Measurements from ENCODE around the gene DIP2B.

DNA sequence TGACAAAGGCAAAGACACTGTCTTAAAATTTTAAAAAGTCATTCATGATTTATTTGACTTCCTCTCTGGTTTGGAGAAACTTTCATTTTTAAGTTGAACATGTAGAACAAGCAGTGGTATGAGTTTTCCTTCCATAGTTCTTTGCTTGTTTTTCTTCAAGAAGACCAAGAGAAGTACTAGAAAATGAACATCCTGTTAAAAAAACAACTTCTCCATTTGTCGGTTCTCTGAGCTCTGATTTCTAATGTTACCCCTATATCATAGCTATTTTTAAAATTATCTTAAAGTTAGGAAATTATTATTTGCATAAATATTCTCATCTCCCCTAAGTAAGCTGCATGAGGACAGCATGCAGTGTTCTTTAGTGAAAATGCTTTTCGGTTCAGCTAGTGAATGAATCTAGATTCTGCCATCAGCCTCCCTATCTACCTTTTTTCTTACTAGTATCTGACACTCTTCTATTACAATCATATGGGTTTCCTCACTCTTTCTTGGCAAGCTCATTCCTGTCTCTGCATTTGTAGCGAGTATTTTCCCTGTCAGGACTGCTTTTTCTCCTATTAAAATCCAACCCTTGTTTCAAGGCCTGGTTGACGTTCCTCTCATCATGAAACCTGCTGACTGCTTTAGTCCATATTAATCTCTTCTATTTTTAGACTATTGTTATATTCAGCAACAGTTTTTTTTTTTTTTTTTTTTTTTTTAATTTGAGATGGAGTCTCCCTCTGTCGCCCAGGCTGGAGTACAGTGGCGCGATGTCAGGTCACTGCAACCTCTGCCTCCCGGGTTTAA, 15.8 kb downstream of the DIP2B start:
- TF ChIP-seq, protein P1, sequence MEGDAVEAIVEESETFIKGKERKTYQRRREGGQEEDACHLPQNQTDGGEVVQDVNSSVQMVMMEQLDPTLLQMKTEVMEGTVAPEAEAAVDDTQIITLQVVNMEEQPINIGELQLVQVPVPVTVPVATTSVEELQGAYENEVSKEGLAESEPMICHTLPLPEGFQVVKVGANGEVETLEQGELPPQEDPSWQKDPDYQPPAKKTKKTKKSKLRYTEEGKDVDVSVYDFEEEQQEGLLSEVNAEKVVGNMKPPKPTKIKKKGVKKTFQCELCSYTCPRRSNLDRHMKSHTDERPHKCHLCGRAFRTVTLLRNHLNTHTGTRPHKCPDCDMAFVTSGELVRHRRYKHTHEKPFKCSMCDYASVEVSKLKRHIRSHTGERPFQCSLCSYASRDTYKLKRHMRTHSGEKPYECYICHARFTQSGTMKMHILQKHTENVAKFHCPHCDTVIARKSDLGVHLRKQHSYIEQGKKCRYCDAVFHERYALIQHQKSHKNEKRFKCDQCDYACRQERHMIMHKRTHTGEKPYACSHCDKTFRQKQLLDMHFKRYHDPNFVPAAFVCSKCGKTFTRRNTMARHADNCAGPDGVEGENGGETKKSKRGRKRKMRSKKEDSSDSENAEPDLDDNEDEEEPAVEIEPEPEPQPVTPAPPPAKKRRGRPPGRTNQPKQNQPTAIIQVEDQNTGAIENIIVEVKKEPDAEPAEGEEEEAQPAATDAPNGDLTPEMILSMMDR (IDR thresholded peaks at IDR 0.05): no peak
- TF ChIP-seq FOXJ3 (CRISPR knock-in tag; IDR thresholded peaks at IDR 0.05; ENCODE audit: borderline replicate concordance) (no peak), GABPB1 (CRISPR knock-in tag; IDR thresholded peaks at IDR 0.05) (no peak), IRF2 (CRISPR knock-in tag; IDR thresholded peaks at IDR 0.05; ENCODE audit: borderline replicate concordance, low read depth) (no peak)
- TF ChIP-seq, protein P2, sequence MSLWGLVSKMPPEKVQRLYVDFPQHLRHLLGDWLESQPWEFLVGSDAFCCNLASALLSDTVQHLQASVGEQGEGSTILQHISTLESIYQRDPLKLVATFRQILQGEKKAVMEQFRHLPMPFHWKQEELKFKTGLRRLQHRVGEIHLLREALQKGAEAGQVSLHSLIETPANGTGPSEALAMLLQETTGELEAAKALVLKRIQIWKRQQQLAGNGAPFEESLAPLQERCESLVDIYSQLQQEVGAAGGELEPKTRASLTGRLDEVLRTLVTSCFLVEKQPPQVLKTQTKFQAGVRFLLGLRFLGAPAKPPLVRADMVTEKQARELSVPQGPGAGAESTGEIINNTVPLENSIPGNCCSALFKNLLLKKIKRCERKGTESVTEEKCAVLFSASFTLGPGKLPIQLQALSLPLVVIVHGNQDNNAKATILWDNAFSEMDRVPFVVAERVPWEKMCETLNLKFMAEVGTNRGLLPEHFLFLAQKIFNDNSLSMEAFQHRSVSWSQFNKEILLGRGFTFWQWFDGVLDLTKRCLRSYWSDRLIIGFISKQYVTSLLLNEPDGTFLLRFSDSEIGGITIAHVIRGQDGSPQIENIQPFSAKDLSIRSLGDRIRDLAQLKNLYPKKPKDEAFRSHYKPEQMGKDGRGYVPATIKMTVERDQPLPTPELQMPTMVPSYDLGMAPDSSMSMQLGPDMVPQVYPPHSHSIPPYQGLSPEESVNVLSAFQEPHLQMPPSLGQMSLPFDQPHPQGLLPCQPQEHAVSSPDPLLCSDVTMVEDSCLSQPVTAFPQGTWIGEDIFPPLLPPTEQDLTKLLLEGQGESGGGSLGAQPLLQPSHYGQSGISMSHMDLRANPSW (CRISPR knock-in tag; conservative IDR thresholded peaks at IDR 0.05; ENCODE audit: low read depth): no peak
- TF ChIP-seq, protein P3, sequence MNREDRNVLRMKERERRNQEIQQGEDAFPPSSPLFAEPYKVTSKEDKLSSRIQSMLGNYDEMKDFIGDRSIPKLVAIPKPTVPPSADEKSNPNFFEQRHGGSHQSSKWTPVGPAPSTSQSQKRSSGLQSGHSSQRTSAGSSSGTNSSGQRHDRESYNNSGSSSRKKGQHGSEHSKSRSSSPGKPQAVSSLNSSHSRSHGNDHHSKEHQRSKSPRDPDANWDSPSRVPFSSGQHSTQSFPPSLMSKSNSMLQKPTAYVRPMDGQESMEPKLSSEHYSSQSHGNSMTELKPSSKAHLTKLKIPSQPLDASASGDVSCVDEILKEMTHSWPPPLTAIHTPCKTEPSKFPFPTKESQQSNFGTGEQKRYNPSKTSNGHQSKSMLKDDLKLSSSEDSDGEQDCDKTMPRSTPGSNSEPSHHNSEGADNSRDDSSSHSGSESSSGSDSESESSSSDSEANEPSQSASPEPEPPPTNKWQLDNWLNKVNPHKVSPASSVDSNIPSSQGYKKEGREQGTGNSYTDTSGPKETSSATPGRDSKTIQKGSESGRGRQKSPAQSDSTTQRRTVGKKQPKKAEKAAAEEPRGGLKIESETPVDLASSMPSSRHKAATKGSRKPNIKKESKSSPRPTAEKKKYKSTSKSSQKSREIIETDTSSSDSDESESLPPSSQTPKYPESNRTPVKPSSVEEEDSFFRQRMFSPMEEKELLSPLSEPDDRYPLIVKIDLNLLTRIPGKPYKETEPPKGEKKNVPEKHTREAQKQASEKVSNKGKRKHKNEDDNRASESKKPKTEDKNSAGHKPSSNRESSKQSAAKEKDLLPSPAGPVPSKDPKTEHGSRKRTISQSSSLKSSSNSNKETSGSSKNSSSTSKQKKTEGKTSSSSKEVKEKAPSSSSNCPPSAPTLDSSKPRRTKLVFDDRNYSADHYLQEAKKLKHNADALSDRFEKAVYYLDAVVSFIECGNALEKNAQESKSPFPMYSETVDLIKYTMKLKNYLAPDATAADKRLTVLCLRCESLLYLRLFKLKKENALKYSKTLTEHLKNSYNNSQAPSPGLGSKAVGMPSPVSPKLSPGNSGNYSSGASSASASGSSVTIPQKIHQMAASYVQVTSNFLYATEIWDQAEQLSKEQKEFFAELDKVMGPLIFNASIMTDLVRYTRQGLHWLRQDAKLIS (CRISPR knock-in tag; IDR thresholded peaks at IDR 0.05; ENCODE audit: borderline replicate concordance): no peak
- TF ChIP-seq, protein P4, sequence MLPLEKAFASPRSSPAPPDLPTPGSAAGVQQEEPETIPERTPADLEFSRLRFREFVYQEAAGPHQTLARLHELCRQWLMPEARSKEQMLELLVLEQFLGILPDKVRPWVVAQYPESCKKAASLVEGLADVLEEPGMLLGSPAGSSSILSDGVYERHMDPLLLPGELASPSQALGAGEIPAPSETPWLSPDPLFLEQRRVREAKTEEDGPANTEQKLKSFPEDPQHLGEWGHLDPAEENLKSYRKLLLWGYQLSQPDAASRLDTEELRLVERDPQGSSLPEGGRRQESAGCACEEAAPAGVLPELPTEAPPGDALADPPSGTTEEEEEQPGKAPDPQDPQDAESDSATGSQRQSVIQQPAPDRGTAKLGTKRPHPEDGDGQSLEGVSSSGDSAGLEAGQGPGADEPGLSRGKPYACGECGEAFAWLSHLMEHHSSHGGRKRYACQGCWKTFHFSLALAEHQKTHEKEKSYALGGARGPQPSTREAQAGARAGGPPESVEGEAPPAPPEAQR (CRISPR knock-in tag; IDR thresholded peaks at IDR 0.05): no peak
- TF ChIP-seq, protein P5, sequence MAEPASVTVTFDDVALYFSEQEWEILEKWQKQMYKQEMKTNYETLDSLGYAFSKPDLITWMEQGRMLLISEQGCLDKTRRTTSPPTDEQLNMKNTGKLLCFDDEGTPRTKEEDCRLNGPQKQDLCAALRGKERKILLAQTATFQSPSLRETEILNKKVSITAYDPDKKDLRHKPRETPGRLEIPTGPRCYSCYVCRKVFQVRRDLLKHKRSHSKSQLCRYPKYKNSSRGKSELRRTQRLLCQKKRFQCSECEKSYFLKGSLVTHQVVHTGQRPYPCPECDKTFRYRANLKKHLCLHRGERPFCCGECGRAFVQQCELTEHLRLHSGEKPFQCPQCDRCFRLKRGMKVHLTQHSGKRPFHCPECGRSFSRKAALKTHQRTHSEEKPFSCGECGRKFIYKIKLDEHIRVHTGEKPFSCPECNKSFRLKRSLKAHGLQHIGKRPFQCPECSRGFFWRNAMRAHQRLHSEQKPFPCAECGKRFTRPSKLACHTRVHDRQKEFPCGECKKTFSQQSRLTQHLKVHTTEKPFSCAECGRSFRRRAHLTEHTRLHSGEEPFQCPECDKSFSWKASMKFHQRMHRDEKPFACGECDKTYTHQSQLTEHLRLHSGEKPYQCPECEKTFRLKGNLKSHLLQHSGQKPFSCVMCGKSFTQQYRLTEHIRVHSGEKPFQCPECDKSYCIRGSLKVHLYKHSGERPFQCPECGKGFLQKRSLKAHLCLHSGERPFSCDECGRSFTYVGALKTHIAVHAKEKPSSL (CRISPR knock-in tag; conservative IDR thresholded peaks at IDR 0.05): no peak
